A549 treated with RU486 at 1 μM for 4 hours (cell line): Measurements from ENCODE around the gene ARL1. TPM values are rescaled to one million over a fixed set of nuclear protein-coding genes. Genes with fewer than 3 reads are reported as not detected.

Experiments
- total RNA-seq: library from RNA; stranded (reverse); fragments of 200-300 nt; extraction: Qiagen RNA extraction; gene quantifications from 5 replicates; pipeline ENCODE4 v1.2.3, GENCODE V29; 2022; ENCODE audit warnings: low read depth

The ARL1 gene
- 64.7 to 68.3 TPM (median 66.1 TPM) in 5 replicates for total RNA-seq

DNA sequence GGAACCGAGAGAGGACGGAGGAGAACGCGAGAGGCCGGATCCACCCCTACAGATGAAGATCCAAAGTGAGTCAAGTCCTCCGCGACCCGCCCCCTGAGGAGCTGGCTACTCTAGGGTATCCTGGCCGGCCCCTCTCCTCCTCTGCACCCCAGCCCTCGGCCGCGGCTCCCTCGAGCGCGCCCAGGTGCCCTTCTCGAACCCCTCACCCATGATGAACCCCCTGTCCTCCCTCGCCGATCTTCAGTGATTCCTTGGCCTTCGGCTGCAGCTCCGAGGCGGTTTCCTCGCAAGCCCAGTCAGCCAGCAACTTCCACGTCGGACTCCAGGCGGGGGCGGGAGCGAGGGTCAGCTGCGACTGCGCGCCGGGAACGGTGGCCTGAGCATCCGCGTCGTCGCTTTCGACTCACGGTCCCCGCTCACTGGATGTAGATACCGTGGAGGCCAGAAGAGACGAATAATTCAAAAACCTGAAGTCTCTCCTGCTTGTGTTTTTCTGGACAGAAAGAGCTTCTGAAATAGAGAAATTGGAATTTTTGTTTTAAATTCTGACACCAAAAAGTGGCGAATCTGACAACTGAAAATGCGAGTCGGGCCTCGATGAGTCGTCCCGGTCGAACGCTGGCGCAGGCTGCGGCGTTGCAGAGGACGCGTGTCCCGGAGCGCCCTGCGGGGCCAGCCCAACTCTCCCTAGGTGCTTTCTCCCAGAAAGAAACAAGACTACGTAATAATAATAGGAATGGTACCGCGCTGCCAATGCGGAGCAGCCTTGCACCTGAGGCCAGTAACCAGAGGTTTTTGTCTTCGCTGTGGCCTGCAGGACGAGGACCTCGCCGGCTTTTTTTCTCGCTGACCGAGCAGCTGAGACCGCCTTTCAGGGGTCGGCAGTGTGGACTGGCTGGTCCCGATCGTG, at the start of gene ARL1:
ARL1 (minus strand) TSS at position 337 of the 910 bp plus-strand sequence; CDS start at position 210, 127 bp downstream.

Other genes with a start within 250 kb of the ARL1 start
- gene SLC5A8, start 197.5 kb downstream of the ARL1 start, total RNA-seq: not detected in 5 replicates
- 12.3 to 19.4 TPM (median 18.0 TPM) in 5 replicates for gene UTP20, start 127.7 kb downstream of the ARL1 start, total RNA-seq
- gene SPIC, start 67.6 kb upstream of the ARL1 start, total RNA-seq: not detected in 5 replicates
- not detected in 5 replicates for gene MYBPC1, start 187.2 kb upstream of the ARL1 start, total RNA-seq